Stimulated activated CD4-positive, alpha-beta T cell treated with anti-CD3 and anti-CD28 coated beads, Interleukin-15, amount 100 ng/mL, for 1 hour (primary cell): ENCODE results near the gene ENPP4.
"Not testable (repeated sequence)": the region's sequence is repeated elsewhere in the genome, so short reads cannot be mapped to it uniquely, and the experiment has no call there.

Experiments
- DNase-seq, 2 donors: peaks; one replicate each; pipeline ENCODE4 v3.0.0-alpha.2; 2020; ENCODE audit warnings: low read depth in 1 of 2, low spot score in 1 of 2

Gene ENPP4

DNA sequence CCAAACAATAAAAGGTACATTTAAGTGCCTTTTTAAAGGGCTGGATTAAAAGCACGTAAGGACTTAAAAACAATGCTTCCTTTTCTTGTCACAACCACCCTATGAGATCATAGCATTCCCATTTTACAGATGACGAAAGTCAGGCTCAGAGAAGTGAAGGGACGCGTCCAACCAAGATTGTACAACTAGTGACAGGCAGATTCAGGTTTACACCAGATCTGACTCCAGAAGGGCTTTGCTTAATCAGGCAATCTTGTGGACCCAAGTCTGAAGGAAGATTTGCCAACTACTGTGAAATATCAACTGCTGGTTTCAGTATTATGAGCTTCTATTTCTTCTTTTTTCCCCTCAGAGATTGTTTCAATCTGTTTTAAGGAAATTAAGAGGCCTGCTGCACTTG, 877 bp downstream of the ENPP4 start:
- no peak for DNase-seq

DNA sequence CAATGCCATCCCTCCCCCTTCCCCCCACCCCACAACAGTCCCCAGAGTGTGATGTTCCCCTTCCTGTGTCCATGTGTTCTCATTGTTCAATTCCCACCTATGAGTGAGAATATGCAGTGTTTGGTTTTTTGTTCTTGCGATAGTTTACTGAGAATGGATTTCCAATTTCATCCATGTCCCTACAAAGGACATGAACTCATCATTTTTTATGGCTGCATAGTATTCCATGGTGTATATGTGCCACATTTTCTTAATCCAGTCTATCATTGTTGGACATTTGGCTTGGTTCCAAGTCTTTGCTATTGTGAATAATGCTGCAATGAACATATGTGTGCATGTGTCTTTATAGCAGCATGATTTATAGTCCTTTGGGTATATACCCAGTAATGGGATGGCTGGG, 1.5 kb downstream of the ENPP4 start:
- not testable (repeated sequence) for DNase-seq

DNA sequence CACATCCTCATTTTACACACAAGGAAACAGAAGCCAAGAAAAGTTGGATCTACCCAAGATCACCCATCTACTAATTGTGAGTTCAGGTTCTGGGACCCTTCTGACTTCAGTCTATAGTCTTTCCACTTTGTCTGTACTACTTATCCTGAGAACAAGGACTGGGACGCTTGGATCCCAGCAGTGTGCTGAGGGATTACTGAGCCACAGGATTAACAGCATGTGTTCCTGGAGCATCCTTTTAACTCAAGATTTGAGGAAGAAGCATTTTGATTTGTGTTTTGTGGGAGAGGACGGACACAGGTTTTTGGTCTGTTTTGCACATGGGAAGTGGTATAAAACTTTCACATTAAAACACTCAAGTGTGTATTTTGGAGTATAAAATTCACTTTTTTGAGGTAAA, 4.4 kb downstream of the ENPP4 start:
- no peak for DNase-seq

DNA sequence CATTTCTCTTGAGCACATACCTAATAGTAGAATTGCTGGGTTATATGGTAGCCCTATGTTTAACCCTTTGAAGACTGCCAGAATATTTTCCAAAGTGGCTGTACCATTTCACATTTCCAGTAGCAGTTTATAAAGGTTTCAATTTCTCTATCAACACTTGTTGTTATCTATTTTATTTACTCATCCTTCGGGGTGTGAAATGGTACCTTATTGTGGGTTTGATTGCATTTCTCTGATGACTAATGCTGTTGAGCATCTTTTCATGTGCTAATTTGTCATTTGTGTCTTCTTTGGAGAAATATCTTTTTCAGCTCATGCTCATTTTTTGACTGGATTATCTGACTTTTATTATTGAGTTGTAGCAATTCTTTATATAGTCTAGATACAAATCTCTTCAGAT, 5.4 kb downstream of the ENPP4 start:
- no peak for DNase-seq

DNA sequence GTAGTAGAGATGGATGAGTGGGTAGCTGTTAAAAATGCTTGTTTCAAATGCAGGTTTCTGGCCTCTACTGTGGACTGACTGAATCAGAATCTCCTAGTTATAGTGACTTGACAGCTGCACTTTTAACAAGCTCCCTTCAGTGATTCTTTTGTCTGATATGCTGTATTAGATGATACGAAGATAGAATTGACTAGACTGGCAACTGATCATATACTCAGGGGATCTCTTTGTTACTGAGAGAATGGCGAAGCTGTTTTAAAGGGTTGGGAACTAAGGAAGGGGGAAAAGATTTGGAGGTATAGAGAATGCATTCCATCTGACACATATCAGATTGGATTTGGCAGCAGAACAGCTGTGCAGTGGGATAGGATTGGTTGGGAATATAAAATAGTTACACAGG, 7.0 kb downstream of the ENPP4 start:
- DNase-seq: no peak

DNA sequence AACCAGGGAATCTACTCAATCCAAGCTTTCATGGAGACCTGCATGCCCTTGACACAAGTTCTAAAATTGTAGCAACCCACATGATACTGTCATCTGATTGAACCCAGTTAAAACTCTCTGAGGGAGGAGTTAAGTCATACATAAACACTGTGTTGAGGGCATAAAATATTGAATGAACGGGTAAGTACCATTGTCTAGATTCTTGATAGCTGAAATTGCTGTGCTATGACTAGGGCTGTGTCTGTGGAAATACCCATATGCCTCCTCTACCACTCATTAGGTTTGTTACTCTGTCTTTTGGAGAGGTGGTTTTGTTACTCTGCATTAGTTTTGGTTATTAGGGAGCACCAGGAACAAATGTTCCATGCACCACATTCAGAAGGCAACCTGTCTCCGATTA, 7.6 kb downstream of the ENPP4 start:
- no peak for DNase-seq

DNA sequence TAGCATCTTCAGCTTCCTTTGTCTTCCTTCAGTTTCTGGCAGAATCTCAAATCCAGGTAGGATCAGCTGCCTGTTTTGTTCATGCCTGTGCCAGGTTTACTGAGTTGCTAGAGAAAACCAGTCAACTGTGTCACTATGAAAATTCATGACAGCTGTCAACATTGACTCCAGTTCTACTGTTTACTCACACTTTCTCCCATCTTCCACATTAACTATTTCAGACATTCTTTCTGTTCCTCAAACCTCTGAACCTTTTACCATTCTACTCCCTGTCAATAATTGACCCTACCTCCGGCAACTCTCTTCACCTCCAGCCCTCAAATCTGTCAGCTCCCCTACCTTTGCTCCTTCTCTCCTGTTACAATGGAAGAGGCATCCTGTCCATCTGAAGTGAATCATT, 8.5 kb downstream of the ENPP4 start:
- DNase-seq: no peak

DNA sequence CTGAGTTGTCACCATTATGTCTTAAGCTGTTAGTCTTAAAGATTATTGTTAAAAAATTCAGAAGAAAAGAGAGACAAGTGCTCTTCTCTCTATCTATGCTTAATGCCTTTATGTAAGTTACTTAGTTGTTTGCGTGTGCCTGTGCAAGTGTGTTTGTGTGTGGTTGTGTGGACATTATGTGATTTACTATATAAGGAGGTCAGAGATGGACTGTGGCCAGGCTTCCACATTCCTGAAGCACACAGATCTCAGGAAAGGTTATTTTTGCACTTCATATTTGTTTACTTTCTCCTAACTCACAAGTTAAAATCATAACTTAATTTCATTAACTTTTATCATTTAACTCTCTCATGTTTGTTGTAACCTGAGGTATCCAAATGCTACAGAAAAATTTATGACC, 14.5 kb downstream of the ENPP4 start:
- DNase-seq: no peak

DNA sequence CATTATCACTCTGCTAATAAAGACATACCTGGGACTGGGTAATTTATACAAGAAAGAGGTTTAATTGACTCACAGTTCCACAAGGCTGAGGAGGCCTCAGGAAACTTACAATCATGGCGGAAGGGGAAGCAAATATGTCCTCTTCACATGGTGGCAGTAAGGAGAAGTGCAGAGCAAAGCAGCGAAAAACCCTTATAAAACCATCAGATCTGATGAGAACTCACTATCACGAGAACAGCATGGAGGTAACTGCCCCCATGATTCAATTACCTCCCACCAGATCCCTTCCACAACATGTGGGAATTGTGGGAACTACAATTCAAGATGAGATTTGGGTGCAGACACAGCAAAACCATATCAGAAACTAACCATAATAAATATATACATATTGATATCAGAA, 19.3 kb downstream of the ENPP4 start:
- not testable (repeated sequence) for DNase-seq

DNA sequence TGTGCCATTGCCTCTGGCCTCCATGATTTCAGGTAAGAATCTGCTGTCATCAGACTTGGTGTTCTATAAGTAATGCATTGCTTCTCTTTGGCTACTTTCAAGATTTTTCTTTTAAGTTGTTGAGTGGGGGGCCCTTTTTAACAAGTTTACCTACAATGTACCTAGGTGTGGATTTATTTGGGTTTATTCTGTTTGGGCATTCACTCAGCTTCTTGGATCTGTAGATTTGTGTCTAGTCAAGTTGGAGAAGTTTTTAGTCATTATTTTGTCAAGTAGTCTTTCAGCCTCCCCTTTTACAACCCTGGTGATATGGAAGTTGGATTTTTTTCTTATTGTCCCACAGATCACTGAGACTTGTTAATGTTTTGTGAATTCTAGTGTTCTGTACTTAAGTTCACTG, 26.9 kb downstream of the ENPP4 start:
- no peak for DNase-seq

DNA sequence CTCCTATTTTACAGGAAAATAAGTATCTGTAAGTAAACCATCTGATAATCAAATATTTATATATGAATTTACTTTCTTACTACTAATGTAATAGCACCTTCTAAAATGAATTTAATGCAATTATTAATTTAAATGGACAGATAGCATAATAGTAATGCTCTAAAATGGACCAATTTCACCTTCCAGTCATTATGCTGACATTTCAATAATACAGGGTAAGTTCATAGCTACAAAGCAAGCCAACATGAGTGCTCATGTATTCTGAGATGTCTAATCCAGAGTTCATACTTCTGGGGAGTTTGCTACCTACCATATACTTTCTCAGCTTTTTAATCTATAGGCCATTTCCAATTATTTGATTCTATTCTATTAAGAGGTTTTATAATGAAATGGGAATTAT, 29.4 kb downstream of the ENPP4 start:
- DNase-seq: no peak

DNA sequence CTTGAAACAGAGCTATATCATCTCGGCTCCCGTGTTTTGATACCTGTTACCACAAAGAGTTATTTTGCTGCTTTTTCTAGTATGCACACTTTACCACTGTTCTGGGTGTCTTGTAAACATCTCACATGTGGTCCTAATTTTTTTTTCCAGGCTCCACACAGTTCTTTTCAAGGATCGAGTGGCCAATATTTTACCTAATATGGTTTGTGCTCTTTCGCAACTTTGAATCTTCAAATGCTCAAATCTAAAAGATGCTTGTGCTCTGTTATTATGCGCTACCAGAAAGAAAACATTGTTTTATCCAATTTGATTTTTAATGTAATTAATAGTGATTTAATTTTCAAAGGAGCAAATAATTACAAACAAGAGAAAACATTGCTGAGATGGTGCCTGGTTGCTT, 30.3 kb downstream of the ENPP4 start:
- DNase-seq: no peak

DNA sequence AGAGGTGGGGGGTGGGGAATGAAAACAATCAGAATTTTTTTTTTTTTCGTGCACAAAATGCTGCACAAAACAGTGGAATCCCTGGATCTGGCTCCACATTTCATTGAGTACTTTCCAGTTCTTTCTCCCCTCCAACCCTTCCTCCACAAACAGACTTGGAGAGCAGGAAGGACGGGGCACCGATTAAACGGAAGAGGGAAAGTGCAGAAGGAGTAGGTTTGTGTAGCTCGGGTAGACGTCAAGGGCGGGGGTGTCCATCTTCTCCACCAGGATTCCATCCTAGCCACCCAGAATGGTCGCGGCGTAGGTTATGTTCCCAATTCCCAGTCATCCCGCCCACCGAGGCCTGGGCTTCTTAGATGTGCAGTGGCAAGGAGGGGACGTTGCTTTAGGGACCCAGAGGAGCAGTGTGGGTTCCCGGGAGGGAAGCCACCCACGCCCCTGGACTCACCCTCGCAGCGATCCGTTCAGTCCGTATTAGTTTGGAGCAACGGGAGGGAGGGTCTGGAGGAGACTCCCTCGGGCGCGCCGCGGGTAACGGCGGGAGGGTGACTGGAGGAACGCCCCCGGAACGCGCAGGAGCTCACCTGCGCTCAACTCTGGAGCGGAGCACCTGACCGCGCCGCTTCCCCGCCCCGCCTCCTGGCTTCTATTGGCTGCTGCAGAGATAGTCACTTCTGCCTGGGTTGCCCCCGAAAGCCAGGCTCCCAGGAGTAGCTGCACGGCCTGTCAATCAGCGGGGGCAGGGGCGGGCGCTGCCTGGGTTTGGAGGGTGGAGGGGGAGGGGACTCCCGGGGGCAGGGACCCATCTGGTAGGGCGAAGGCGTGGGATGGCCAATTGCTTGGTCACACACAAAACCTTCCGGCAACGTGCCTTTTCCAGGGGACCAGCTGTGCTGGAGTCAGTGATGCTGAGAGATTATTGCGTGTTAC, 40.8 kb downstream of the ENPP4 start, which contains the start of gene ENPP5:
Gene ENPP5, minus strand, starts transcription at position 624 of the 933 bp plus-strand sequence. CDS start 2,718 bp downstream, outside the sequence.
- peak; percentile 27 to 30 for DNase-seq

DNA sequence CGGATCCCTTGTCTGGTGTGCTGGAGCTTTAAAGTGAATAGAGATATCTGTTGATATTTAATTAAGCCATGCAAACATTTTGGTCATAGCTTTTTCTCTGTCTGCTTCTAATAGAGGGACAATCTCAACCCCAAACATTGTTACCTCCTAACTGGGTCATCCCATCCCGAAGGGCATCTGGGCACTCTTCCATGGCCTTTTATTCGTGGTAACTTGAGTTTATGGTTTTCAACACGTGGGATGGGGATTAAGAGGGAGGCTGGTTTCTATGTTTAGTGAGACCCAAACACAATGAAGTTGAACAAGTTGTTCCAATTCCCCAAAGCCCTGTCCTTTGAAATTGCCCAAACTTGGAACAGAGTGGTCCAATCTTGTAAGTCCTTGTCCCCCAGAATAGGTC, 42.4 kb downstream of the ENPP4 start:
- DNase-seq: no peak

DNA sequence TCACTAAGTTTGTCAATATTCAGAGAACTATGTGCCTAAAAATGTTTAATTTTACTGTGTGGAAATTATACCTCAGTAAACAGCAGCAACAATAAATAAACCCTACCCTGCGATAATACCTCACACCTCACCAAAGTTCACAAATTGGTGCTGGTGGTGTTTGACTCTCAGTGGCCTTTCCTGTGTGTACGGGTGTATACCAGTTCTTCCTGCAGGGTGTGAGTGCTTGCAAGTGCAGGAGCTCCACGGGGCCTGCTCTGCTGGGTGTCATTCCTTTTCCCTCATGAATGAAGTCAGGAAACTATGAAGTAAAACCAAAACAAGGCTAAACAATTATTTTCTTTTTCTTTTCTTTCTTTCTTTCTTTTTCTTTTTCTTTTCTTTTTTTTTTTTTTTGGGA, 45.1 kb downstream of the ENPP4 start:
- no peak for DNase-seq

DNA sequence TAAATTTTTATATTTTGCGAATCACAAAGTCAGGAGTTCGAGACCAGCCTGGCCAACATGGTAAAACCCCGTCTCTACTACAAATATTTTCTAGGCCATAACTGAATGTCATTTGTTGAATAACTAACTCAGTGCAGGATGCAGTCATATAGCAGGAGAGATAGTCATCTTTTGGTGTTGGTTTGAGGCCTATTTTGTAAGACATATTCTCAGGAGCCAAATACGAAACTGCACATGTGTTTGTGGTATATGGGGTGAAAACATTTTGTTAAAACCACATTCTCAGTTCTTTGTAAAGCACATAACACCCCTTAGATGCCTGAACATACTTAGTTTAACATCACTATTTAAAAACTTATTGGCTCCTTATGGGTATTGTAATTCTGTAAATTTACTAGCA, 45.7 kb downstream of the ENPP4 start:
- no peak for DNase-seq

DNA sequence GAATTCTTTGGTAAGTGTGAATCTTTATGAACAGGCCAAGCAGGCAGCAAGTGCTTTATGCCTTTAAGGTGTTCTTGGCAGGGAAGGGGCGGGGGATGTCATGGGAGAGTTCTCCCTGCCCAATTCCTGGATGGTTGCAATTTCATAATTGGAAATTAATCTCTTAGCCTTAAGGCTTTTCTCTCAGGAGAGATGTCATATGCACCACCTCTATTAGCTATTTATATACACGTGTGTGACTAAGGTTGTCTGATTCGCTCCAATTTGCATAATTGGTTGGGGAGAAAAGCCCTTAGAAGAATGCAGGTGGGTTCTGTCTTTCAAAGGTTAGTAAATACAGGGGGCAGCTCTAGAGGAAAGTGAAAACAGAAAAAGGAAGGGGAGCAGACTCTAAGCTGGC, 46.2 kb downstream of the ENPP4 start:
- DNase-seq: no peak

DNA sequence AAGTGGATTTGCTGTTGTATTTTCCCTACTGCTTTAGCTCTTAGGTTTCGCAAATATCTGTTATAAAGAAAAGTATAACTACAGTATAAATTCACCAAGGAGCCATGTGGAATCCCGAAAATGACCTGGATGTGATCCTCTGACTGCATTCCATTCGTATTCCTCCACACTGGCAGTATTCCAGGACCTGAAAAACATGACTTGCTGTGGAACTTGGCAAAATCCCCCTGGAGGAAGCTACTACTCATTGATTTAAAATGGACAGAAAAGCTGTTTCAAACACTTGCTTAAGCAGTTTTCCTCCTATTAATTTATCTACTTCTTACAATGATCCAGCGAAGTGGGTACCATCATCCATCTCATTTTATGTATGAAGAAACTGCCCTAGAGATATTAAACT, 54.3 kb downstream of the ENPP4 start:
- DNase-seq: no peak

DNA sequence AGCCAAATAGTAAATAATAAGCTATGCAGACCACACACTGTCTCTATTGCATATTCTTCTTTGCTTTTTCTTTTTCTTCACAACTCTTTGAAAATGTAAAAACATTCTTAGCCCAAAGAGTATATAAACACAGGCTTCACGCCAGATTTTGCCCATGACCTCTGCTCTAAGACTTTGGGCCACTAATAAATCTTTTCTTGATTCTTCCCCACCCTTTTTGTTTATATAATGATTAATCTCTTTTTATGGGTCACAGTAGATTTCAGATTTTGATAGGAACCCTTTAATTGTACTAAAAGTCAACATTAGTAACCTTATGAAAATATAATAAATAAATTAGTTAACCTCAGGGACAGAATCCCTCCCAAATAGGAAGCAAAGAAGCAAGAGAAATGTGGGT, 56.8 kb downstream of the ENPP4 start:
- no peak for DNase-seq

DNA sequence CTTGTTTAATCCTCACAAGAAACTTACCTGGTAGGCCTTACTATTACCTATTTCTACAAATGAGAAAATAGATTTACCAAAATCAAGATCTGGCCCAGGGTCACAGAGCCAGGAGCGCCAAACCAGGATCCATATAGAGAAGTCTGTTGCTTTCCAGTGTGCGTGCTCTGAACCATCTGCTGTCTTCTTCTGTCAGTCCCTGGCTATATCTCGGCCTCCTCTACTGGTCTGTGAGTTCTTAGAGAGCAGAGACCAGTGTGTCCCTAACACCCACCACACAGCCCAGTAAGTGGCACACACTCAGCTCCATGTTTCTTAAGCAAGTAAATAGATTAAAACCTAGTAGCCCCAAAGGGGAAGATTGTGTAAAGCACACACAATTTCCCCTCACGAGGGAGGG, 59.9 kb downstream of the ENPP4 start:
- DNase-seq: no peak

DNA sequence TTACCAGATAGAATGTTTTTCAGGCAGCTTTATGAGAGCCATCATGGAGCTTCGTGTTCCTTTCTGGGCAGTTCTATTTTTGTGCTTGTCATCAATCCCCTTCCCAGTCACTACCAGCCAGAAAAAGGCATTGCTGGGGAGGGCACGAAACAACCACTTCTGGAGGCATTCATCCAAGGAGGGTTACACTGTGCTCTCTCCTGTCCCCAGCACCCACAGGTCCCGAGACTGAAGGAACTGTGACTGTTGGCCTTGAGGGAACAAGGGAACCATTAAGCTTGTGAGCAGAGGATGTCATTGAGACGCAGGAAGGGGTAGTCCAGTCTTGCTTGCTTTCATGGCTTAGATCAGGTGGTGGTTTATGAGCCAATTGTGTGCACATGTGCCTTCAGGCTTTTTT, 61.1 kb downstream of the ENPP4 start:
- DNase-seq: no peak

DNA sequence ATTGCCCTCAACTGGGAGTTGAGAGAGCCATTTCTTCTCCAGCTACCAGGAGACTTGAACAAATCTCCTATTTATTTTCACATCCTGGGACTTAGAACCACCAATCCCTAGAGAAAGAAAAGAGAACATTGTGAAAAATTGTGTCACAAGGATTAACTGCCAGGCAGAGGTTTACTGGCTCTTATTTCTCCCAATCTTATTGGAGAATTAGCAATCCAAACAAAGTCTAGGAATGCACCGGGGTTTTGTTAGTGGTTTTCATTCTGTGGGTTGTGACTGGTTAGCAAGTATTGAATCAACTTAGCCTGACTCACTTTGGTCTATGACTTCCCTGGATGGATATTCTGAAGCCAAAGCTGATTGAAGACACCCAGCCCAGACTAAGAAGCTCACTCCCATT, 62.2 kb downstream of the ENPP4 start:
- DNase-seq: no peak
